Tongue (tissue), 2 donors: ENCODE measurements around the gene HIRA. TPM values are rescaled to one million over a fixed set of nuclear protein-coding genes. Genes with fewer than 3 reads are reported as not detected.
"Not testable (repeated sequence)": the region's sequence is repeated elsewhere in the genome, so short reads cannot be mapped to it uniquely, and the experiment has no call there.

Source experiments
- DNase-seq: peaks from one replicate; pipeline ENCODE4 v3.0.0-alpha.2; 2015
- total RNA-seq: library from RNA; depleted of rRNA; stranded (reverse); fragments of >200 nt; gene quantifications from one replicate; pipeline ENCODE4 v1.2.3, GENCODE V29; 2014

Gene HIRA
- total RNA-seq, 1 donor from 2014 or later: 19.3 TPM

- no peak for DNase-seq
These were observed 32.2 kb upstream of the HIRA start for GRCh38 chr22:19463491-19464469.

GRCh38 chr22:19463008-19463407 lies 31.5 kb upstream of the HIRA start:
- no peak for DNase-seq

GRCh38 chr22:19461506-19461905 lies 30.0 kb upstream of the HIRA start:
- no peak for DNase-seq

GRCh38 chr22:19460036-19460435 lies 28.5 kb upstream of the HIRA start:
- DNase-seq: no peak

- no peak for DNase-seq
These were observed 26.4 kb upstream of the HIRA start for GRCh38 chr22:19457828-19458428.

- DNase-seq: no peak
These were observed 25.0 kb upstream of the HIRA start for GRCh38 chr22:19456541-19456940.

GRCh38 chr22:19455585-19456370 lies 24.2 kb upstream of the HIRA start:
- DNase-seq: no peak

GRCh38 chr22:19455033-19455432 lies 23.5 kb upstream of the HIRA start:
- no peak for DNase-seq

GRCh38 chr22:19454156-19454555 lies 22.6 kb upstream of the HIRA start:
- DNase-seq: no peak

GRCh38 chr22:19453718-19454117 lies 22.2 kb upstream of the HIRA start:
- no peak for DNase-seq

GRCh38 chr22:19451570-19451969 lies 20.0 kb upstream of the HIRA start:
- no peak for DNase-seq

- no peak for DNase-seq
These were observed 19.0 kb upstream of the HIRA start for GRCh38 chr22:19450363-19451175.

- no peak for DNase-seq
These were observed 17.9 kb upstream of the HIRA start for GRCh38 chr22:19449422-19449767.

- DNase-seq: no peak
These were observed 17.3 kb upstream of the HIRA start for GRCh38 chr22:19448739-19449421.

- DNase-seq: peak; percentile 88
These were observed 16.6 kb upstream of the HIRA start for GRCh38 chr22:19448076-19448607.

- DNase-seq: peak; percentile 97
These were observed 16.0 kb upstream of the HIRA start, which contains the start of gene C22orf39 for GRCh38 chr22:19447330-19448075. C22orf39 (minus strand) TSS chr22:19447711; CDS start chr22:19447688, 23 bp downstream.

- no peak for DNase-seq
These were observed 15.2 kb upstream of the HIRA start for GRCh38 chr22:19446603-19447329.

- not testable (repeated sequence) for DNase-seq
These were observed 13.9 kb upstream of the HIRA start for GRCh38 chr22:19445279-19445982.
